GM23338 (cell line): ENCODE measurements around the gene GUCA2A. TPM values are rescaled to one million over a fixed set of nuclear protein-coding genes. Genes with fewer than 3 reads are reported as not detected.

Source experiments
- ATAC-seq: fragments of 200-7000 bp; cut with Tn5 transposase; 3 replicates; pipeline ENCODE4 v1.9.1; 2020
- DNase-seq: peaks from one replicate; pipeline ENCODE4 v3.0.0-alpha.2; 2015; ENCODE audit warnings: low spot score
- H2AFZ ChIP-seq: fragments of 200-600 bp; sonication (generic); 2 replicates; pipeline ENCODE4 v1.8.0; 2016; ENCODE audit warnings: antibody characterized with exemption, mild to moderate bottlenecking, moderate library complexity
- H3F3A ChIP-seq: fragments of 200-600 bp; sonication (generic); replicated peaks from 2 replicates; pipeline ENCODE4 v1.8.0; 2017; ENCODE audit warnings: antibody characterized with exemption, mixed run types, low read depth
- H3K27ac ChIP-seq: fragments of 200-600 bp; sonication (generic); 2 replicates; pipeline ENCODE4 v1.6.1; 2016; ENCODE audit warnings: low read depth
- H3K27me3 ChIP-seq: fragments of 200-600 bp; sonication (generic); 2 replicates; pipeline ENCODE4 v1.8.0; 2016; ENCODE audit warnings: mild to moderate bottlenecking, mixed run types, moderate library complexity; ENCODE audit not compliant: insufficient read depth
- H3K36me3 ChIP-seq: fragments of 200-600 bp; sonication (generic); 2 replicates; pipeline ENCODE4 v1.8.0; 2016; ENCODE audit warnings: mild to moderate bottlenecking; ENCODE audit not compliant: insufficient read depth
- H3K4me1 ChIP-seq: fragments of 200-600 bp; sonication (generic); 2 replicates; pipeline ENCODE4 v1.8.0; 2016; ENCODE audit warnings: mild to moderate bottlenecking, moderate library complexity; ENCODE audit not compliant: insufficient read depth
- H3K4me2 ChIP-seq: fragments of 200-600 bp; sonication (generic); 2 replicates; pipeline ENCODE4 v1.7.1; 2017; ENCODE audit warnings: mixed run types
- H3K4me3 ChIP-seq: fragments of 200-600 bp; sonication (generic); 2 replicates; pipeline ENCODE4 v1.6.1; 2016; ENCODE audit warnings: mixed run types
- H3K79me2 ChIP-seq: fragments of 200-600 bp; sonication (generic); replicated peaks from 2 replicates; pipeline ENCODE4 v1.8.0; 2017; ENCODE audit warnings: mild to moderate bottlenecking; ENCODE audit not compliant: insufficient read depth
- H3K9me2 ChIP-seq: fragments of 200-600 bp; sonication (generic); 2 replicates; pipeline ENCODE4 v1.8.0; 2017; ENCODE audit not compliant: insufficient read depth
- H4K20me1 ChIP-seq: fragments of 200-600 bp; sonication (generic); replicated peaks from 2 replicates; pipeline ENCODE4 v1.8.0; 2017; ENCODE audit warnings: mild to moderate bottlenecking; ENCODE audit not compliant: insufficient read depth
- H3K27ac Mint-ChIP-seq: 2 replicates; pipeline ENCODE4 v1.8.0; 2020; ENCODE audit warnings: inconsistent platforms, mild to moderate bottlenecking, moderate library complexity, mixed read lengths
- H3K27me3 Mint-ChIP-seq: 3 replicates; pipeline ENCODE4 v1.8.0; 2022; ENCODE audit warnings: low read depth, mild to moderate bottlenecking, moderate library complexity, mixed read lengths, inconsistent platforms; ENCODE audit not compliant: insufficient read depth, poor library complexity
- H3K36me3 Mint-ChIP-seq: 3 replicates; pipeline ENCODE4 v1.8.0; 2021; ENCODE audit warnings: low read depth, mild to moderate bottlenecking, inconsistent platforms, moderate library complexity, mixed read lengths
- H3K4me1 Mint-ChIP-seq: 3 replicates; pipeline ENCODE4 v1.8.0; 2020; ENCODE audit warnings: mild to moderate bottlenecking, inconsistent platforms, mixed read lengths
- H3K4me3 Mint-ChIP-seq: 3 replicates; pipeline ENCODE4 v1.8.0; 2021; ENCODE audit warnings: moderate library complexity, mild to moderate bottlenecking, inconsistent platforms, mixed read lengths
- H3K9me3 Mint-ChIP-seq: 3 replicates; pipeline ENCODE4 v1.8.0; 2020; ENCODE audit warnings: moderate library complexity, mild to moderate bottlenecking, inconsistent platforms, mixed read lengths
- CTCF ChIP-seq, 2 experiments: fragments of 200-600 bp in 1 of 2; sonication (generic) in 1 of 2; conservative IDR thresholded peaks; 2 replicates each; pipeline versions ENCODE4 v1.5.1 to v1.6.1; 2016 to 2017; ENCODE audit warnings: antibody characterized with exemption in 2 of 2, low read depth in 2 of 2, mild to moderate bottlenecking in 2 of 2, moderate library complexity in 1 of 2
- ETS1 ChIP-seq: IDR thresholded peaks from 2 replicates; pipeline ENCODE4 v1.6.1; 2016; ENCODE audit warnings: antibody characterized with exemption
- EZH2 ChIP-seq: fragments of 200-600 bp; sonication (generic); IDR thresholded peaks from one replicate; pipeline ENCODE4 v1.8.0; 2017; ENCODE audit warnings: antibody characterized with exemption, mild to moderate bottlenecking, low read depth; ENCODE audit not compliant: unreplicated experiment
- EZH2phosphoT487 ChIP-seq: fragments of 200-600 bp; sonication (generic); IDR thresholded peaks from one replicate; pipeline ENCODE4 v1.8.1; 2018; ENCODE audit warnings: antibody characterized with exemption; ENCODE audit not compliant: unreplicated experiment
- JUNB ChIP-seq: IDR thresholded peaks from one replicate; pipeline ENCODE4 v1.6.1; 2016; ENCODE audit warnings: antibody characterized with exemption; ENCODE audit not compliant: unreplicated experiment
- NANOG ChIP-seq: IDR thresholded peaks from 2 replicates; pipeline ENCODE4 v1.6.1; 2016; ENCODE audit warnings: antibody characterized with exemption, borderline replicate concordance
- POLR2AphosphoS5 ChIP-seq: IDR thresholded peaks from 2 replicates; pipeline ENCODE4 v1.6.1; 2016; ENCODE audit warnings: antibody characterized with exemption, low read depth
- REST ChIP-seq: IDR thresholded peaks from one replicate; pipeline ENCODE4 v1.6.1; 2018; ENCODE audit warnings: antibody characterized with exemption; ENCODE audit not compliant: unreplicated experiment
- STAT1 ChIP-seq: IDR thresholded peaks from one replicate; pipeline ENCODE4 v1.6.1; 2016; ENCODE audit warnings: antibody characterized with exemption; ENCODE audit not compliant: unreplicated experiment
- ZNF114 ChIP-seq: fragments of 250-450 bp; sonication (Bioruptor Pico); IDR thresholded peaks from 2 replicates; pipeline ENCODE4 v1.5.0; 2020; ENCODE audit warnings: mild to moderate bottlenecking, moderate library complexity
- ZNF331 ChIP-seq: fragments of 250-450 bp; sonication (Bioruptor Pico); IDR thresholded peaks from 2 replicates; pipeline ENCODE4 v1.5.0; 2020; ENCODE audit warnings: low read depth, mild to moderate bottlenecking, moderate library complexity
- polyA plus RNA-seq: library from polyadenylated mRNA; unstranded; fragments of >200 nt; fragmentation: Nextera tagmentation; extraction: Ambion mirVana; gene quantifications from 2 replicates; pipeline ENCODE4 v1.2.1, GENCODE V29; 2016
- total RNA-seq: library from RNA; depleted of rRNA; stranded (reverse); fragments of >200 nt; shearing (Covaris generic); gene quantifications from 2 replicates; pipeline ENCODE4 v1.2.3, GENCODE V29; 2014

Gene GUCA2A
- total and polyA plus RNA-seq, 2 experiments from 2014 or later: not detected

- TF ChIP-seq EZH2: no peak
These were observed 21.6 kb upstream of the GUCA2A start (continued) for GRCh38 chr1:42186152-42186551.

- no peak overlapping the region for H3K4me2 ChIP-seq
- ATAC-seq: no peak
- DNase-seq: no peak
- peaks cover 24% of the 10 kb centered on the region for H3K36me3 Mint-ChIP-seq
- H3F3A ChIP-seq: no peaks in the 10 kb centered on the region
- H3K9me2 ChIP-seq: no peaks in the 10 kb centered on the region
- no peak overlapping the region for H3K27ac Mint-ChIP-seq
- H2AFZ ChIP-seq: no peak overlapping the region
- no peak for TF ChIP-seq CTCF (conservative IDR thresholded peaks at IDR 0.05; ENCODE audit: low read depth in 2 of 2)
- no peaks in the 10 kb centered on the region; the same call in 1 of the 2 replicates for H3K4me1 ChIP-seq
- no peak overlapping the region for H3K4me3 ChIP-seq
- no peak overlapping the region for H3K27ac ChIP-seq
- no peaks in the 10 kb centered on the region for H3K27me3 ChIP-seq
- H3K36me3 ChIP-seq: peaks cover 10% of the 10 kb centered on the region; the same call in 1 of the 2 replicates
- no peaks in the 10 kb centered on the region for H3K4me1 Mint-ChIP-seq
- H3K9me3 Mint-ChIP-seq: no peaks in the 10 kb centered on the region
- H3K27me3 Mint-ChIP-seq: peaks cover 4% of the 10 kb centered on the region
- H3K4me3 Mint-ChIP-seq: no peak overlapping the region
- H3K79me2 ChIP-seq: no peaks in the 10 kb centered on the region
- H4K20me1 ChIP-seq: peaks cover 10% of the 10 kb centered on the region
These were observed 20.1 kb upstream of the GUCA2A start for GRCh38 chr1:42184616-42185015.

DNA sequence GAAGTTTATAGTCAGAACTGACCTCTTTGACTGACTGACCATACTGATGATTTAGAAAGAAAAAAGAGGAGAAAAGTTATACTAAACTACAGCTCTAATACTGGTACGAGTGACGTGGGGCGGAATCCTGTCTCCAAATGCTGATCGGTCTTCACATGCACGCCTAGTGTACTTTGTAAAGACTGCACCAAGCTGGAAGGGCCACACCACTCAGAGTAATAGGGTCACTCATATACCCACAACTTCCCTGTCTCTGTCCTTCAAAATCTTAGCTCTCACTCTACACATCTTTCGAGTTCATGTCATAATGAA lies 19.4 kb upstream of the GUCA2A start:
- Mint-ChIP-seq H3K9me3 (no peaks in the 10 kb centered on the region), H3K36me3 (peaks cover 24% of the 10 kb centered on the region), H3K27me3 (peaks cover 4% of the 10 kb centered on the region), H3K4me3 (no peak overlapping the region), H3K27ac (no peak overlapping the region), H3K4me1 (no peaks in the 10 kb centered on the region)
- Histone ChIP-seq H4K20me1 (peaks cover 10% of the 10 kb centered on the region), H2AFZ (no peak overlapping the region), H3K4me3 (no peak overlapping the region), H3K36me3 (peaks cover 6% of the 10 kb centered on the region; the same call in 1 of the 2 replicates), H3F3A (no peaks in the 10 kb centered on the region), H3K27me3 (no peaks in the 10 kb centered on the region), H3K4me2 (no peak overlapping the region), H3K27ac (no peak overlapping the region), H3K79me2 (no peaks in the 10 kb centered on the region), H3K9me2 (no peaks in the 10 kb centered on the region), H3K4me1 (no peaks in the 10 kb centered on the region; the same call in 1 of the 2 replicates)
- DNase-seq (no peak), ATAC-seq (no peak)
- TF ChIP-seq ZNF114 (no peak), EZH2phosphoT487 (no peak), JUNB (no peak), POLR2AphosphoS5 (no peak), CTCF (conservative IDR thresholded peaks at IDR 0.05; ENCODE audit: low read depth in 2 of 2) (no peak), ZNF331 (no peak), REST (no peak), EZH2 (no peak), NANOG (no peak), STAT1 (no peak), ETS1 (no peak)
